ENCODE results near the gene CNPY1. TPM values are rescaled to one million over a fixed set of nuclear protein-coding genes. Genes with fewer than 3 reads are reported as not detected.

CNPY1 gene
- total RNA-seq, 1 donor from 2014 or later: not detected

DNA sequence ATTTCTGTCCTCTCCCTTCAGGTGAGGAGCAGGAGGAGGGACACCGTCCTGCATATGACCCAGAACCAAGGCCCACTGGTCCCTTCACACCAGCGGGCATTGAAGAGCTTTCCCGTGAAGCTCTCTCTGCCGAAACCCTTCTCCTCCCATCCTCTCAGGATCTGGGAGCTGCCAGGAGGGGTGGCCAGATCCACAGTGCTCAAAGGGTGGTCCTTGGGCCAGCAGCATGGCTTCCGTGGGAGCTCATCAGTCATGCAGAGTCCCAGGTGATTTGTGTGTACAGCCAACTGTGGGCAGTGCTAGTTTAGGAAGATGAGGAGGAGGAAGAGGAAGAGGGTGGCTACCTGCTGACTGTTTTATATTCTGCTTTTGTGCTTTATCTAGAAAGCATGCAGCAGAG, 28.4 kb downstream of the CNPY1 start:
- POLR2A ChIA-PET: no interaction called here
- CTCF ChIA-PET: interaction anchor here (1.0 kb wide), 1 partner anchor 15 kb away, joined by 3 read pairs; no protein-coding TSS in a partner anchor
- Mint-ChIP-seq H3K9me3 (no peaks in the 10 kb centered on the region), H3K27me3 (peaks cover 37% of the 10 kb centered on the region), H3K4me1 (no peaks in the 10 kb centered on the region), H3K4me3 (no peak overlapping the region), H3K27ac (no peak overlapping the region), H3K36me3 (ENCODE audit: low read depth) (no peaks in the 10 kb centered on the region)
- no peak for DNase-seq
- intact Hi-C loops (cut with micrococcal nuclease): no loop called here
- TF ChIP-seq, protein P1, sequence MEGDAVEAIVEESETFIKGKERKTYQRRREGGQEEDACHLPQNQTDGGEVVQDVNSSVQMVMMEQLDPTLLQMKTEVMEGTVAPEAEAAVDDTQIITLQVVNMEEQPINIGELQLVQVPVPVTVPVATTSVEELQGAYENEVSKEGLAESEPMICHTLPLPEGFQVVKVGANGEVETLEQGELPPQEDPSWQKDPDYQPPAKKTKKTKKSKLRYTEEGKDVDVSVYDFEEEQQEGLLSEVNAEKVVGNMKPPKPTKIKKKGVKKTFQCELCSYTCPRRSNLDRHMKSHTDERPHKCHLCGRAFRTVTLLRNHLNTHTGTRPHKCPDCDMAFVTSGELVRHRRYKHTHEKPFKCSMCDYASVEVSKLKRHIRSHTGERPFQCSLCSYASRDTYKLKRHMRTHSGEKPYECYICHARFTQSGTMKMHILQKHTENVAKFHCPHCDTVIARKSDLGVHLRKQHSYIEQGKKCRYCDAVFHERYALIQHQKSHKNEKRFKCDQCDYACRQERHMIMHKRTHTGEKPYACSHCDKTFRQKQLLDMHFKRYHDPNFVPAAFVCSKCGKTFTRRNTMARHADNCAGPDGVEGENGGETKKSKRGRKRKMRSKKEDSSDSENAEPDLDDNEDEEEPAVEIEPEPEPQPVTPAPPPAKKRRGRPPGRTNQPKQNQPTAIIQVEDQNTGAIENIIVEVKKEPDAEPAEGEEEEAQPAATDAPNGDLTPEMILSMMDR (IDR thresholded peaks at IDR 0.05): no peak
- no peak for ATAC-seq (ENCODE audit: low read depth)

DNA sequence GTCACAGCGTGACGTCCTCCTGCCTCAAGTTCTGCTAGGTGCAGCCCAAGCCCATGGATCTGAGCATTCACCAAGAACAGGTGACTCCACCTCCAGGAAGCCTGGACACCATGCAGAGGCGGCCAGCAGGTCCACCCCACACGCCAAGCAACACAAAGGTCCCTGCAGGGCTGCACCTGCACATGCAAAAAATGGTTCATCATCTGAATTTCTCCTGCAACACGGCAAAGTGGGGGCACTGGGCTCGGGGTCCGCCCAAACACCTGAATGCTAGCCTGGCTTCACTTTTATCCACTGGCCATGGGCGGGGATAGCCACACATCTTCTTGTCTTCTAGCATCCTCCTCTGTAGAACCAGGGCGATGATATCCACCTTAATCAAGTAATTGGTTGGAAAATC, 28.9 kb downstream of the CNPY1 start:
- Mint-ChIP-seq H3K36me3 (ENCODE audit: low read depth) (no peaks in the 10 kb centered on the region), H3K27ac (no peak overlapping the region), H3K4me1 (no peaks in the 10 kb centered on the region), H3K9me3 (no peaks in the 10 kb centered on the region), H3K4me3 (no peak overlapping the region), H3K27me3 (peaks cover 38% of the 10 kb centered on the region)
- intact Hi-C loops (cut with micrococcal nuclease): no loop called here
- DNase-seq (no peak), ATAC-seq (ENCODE audit: low read depth) (no peak)
- TF ChIP-seq, protein P1 (IDR thresholded peaks at IDR 0.05): no peak
- ChIA-PET POLR2A (no interaction called here), CTCF (interaction anchor here (1.0 kb wide), 1 partner anchor 16 kb away, joined by 3 read pairs; no protein-coding TSS in a partner anchor)

- no peak overlapping the region for H3K4me3 Mint-ChIP-seq
- ChIA-PET CTCF (no interaction called here), POLR2A (no interaction called here)
- intact Hi-C loops (cut with micrococcal nuclease): no loop called here
- no peak for ATAC-seq (ENCODE audit: low read depth)
- H3K36me3 Mint-ChIP-seq (ENCODE audit: low read depth): no peaks in the 10 kb centered on the region
- peaks cover 44% of the 10 kb centered on the region for H3K27me3 Mint-ChIP-seq
- no peak for DNase-seq
- no peak overlapping the region for H3K27ac Mint-ChIP-seq
- TF ChIP-seq, protein P1 (IDR thresholded peaks at IDR 0.05): no peak
- no peaks in the 10 kb centered on the region for H3K9me3 Mint-ChIP-seq
- H3K4me1 Mint-ChIP-seq: no peaks in the 10 kb centered on the region
These were observed 29.9 kb downstream of the CNPY1 start for GRCh38 chr7:155516466-155516865.

- POLR2A ChIA-PET: no interaction called here
- H3K9me3 Mint-ChIP-seq: no peaks in the 10 kb centered on the region
- intact Hi-C loops (cut with micrococcal nuclease): no loop called here
- TF ChIP-seq, protein P1 (IDR thresholded peaks at IDR 0.05): no peak
- CTCF ChIA-PET: no interaction called here
- no peaks in the 10 kb centered on the region for H3K36me3 Mint-ChIP-seq (ENCODE audit: low read depth)
- H3K27ac Mint-ChIP-seq: no peak overlapping the region
- no peak for DNase-seq
- peaks cover 53% of the 10 kb centered on the region for H3K27me3 Mint-ChIP-seq
- H3K4me1 Mint-ChIP-seq: peaks cover 2% of the 10 kb centered on the region
- H3K4me3 Mint-ChIP-seq: no peak overlapping the region
- ATAC-seq (ENCODE audit: low read depth): no peak
These were observed 31.0 kb downstream of the CNPY1 start for GRCh38 chr7:155515318-155515717.

GRCh38 chr7:155514296-155514695, 32.1 kb downstream of the CNPY1 start:
- ATAC-seq (ENCODE audit: low read depth): no peak
- ChIA-PET CTCF (interaction anchor here (1.2 kb wide), 1 partner anchor 19 kb away, joined by 3 read pairs; no protein-coding TSS in a partner anchor), POLR2A (no interaction called here)
- TF ChIP-seq, protein P1 (IDR thresholded peaks at IDR 0.05): no peak
- Mint-ChIP-seq H3K9me3 (peaks cover under 1% of the 10 kb centered on the region), H3K4me1 (peaks cover 7% of the 10 kb centered on the region), H3K27ac (no peak overlapping the region), H3K27me3 (peaks cover 57% of the 10 kb centered on the region), H3K36me3 (ENCODE audit: low read depth) (no peaks in the 10 kb centered on the region), H3K4me3 (no peak overlapping the region)
- DNase-seq: no peak
- intact Hi-C loops (cut with micrococcal nuclease): loop anchor here (5.0 kb wide), 1 partner anchor 293 kb away; no protein-coding TSS in a partner anchor
